HG02943 (cell line): ENCODE measurements around the gene TPT1.
"Not testable (repeated sequence)": the region's sequence is repeated elsewhere in the genome, so short reads cannot be mapped to it uniquely, and the experiment has no call there.

Experiments
- ATAC-seq: cut with Tn5 transposase; IDR thresholded peaks from one replicate; pipeline ENCODE4 v1.9.1; 2021; ENCODE audit warnings: mild to moderate bottlenecking, low read depth, moderate library complexity; ENCODE audit not compliant: unreplicated experiment

Gene TPT1

DNA sequence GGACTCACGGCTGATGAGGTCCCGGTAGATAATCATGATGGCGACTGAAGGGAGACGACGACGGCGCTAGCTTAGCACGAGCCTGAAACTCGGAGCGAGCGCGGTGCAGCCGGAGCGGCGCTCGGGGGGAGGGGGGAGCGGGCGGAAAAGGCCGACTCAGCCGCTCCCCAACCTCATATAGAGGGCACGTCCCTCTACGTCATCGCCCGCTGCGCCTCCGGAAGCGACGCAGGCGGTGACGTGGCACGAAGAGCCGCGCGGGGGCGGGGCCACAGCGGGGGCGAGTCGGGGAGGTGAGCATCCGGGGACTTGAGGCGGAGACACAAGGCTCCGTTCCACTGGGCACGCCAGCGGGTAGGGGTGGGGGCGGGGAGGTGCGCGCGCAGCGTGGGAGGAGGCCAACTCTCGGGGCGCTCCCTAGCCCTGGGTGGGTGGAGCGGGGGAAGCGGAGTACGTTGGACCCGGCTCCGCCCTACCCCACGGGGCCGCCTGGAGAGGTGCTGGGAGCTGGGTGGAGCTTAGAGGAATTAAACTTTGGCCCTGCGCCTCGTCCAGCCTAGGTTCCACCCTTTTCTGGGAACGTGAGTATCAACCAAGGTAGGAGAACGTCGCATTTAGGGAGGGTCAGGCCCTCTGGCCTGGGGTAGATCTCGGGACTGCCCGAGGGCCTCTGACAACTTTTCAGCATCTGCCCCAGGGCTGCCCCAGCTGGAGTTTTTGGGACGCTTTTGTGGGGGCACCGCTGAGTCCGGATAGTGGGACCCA lies at the start of gene TPT1:
Gene TPT1 (minus strand): TSS at position 150 of the 765 bp plus-strand sequence. CDS start 114 bp downstream, at position 36.
- ATAC-seq, result peak; percentile 81

DNA sequence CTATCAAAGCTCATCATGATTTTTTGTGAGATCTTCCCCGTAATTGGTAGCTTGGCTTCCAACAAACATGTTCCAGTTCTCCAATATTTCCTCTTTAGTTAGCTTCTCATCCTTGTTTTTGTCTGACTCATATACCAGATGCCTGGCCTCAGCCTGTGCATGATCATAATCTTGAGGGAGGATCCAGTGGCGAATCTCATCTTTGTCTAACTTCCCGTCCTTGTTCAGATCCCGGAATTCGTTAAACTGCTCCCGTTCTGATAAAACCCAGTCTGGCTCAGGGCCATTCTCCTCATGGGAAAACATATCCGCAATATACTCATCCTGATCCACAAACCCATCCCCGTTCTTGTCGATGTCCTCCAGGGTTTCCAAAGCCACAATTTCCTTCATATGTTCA lies 49.4 kb upstream of the TPT1 start:
- not testable (repeated sequence) for ATAC-seq

DNA sequence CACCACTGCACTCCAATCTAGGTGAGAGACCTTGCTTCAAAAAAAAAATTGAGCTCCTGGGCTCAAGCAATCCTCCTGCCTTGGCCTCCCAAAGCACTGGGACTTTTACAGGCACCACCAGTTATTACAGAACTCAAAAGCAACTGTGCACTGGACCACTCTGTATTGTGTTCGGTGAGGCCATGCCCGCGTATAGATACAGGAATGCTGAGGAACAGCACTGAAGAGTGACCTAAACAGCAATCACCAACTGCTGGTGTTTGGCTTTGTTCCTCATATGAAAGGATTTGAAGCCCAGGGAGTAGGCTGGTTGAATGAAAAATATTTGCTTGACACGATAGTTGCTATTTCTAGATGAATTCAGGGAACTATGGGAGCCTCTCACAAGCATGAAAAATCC lies 47.7 kb upstream of the TPT1 start:
- no peak for ATAC-seq

DNA sequence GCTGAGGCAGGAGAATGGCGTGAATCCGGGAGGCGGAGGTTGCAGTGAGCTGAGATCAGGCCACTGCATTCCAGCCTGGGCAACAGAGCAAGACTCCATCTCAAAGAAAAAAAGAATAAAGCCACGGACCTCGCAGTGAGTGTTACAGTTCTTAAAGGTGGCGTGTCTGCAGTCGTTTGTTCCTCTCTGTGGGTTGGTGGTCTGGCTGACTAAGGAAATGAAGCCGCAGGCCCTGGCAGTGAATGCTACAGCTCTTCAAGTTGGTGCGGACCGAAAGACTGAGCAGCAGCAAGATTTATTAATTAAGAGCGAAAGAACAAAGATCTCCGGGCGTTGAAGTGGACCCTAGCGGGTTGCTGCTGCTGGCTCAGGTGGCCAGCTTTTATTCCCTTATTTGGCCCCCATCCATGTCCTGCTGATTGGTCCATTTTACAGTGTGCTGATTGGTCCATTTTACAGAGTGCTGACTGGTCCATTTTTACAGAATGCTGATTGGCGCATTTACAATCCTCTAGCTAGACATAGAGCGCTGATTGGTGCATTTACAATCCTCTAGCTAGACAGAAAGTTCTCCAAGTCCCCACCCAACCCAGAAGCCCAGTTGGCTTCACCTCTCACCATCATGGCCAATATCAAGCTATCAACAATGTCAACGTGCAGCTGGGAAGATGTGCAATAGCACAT lies 46.1 kb upstream of the TPT1 start:
- not testable (repeated sequence) for ATAC-seq

DNA sequence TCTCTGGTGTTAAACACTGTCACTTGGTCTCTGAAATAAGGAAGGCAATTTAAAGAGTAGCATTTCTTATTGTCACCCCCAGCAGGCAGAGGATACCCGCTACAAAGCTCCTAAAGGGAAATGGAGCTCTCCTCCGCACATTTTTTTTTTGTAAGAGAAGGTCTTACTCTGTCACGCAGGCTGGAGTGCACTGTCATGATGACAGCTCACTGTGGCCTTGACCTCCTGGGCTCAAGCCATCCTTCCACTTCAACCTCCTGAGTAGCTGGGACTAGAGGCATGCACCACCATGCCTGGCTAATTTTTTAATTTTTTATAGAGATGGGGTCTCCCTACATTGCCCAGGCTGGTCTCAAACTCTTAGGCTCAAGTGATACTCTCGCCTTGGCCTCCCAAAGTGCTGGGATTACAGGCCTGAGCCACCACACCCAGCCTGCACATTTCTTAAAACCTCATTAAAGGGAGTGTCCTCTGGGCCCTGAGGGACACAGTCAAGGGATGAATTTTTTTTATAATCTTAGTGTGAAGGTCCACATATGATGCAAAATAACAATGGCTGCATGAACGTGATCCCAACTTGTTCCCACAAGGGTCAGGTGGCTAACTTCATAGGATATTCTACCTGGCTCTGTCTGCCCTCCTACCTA lies 45.0 kb upstream of the TPT1 start:
- no peak for ATAC-seq

DNA sequence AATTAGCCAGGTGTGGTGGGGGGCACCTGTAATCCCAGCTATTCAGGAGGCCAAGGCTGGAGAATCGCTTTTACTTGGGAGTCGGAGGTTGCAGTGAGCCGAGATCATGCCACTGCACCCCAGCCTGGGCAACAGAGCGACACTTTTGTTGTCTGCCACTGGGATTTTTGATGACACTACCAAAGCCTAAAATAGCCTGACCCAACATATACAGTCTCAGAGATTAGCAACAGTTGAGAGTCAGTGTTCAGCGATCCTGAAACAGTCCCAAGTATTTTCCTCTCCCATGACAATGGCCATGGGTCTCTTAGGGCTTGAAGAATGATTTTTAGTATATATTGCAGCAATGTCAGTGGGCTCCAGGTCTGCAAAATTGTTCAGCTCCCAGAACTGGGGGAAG lies 44.3 kb upstream of the TPT1 start:
- no peak for ATAC-seq

DNA sequence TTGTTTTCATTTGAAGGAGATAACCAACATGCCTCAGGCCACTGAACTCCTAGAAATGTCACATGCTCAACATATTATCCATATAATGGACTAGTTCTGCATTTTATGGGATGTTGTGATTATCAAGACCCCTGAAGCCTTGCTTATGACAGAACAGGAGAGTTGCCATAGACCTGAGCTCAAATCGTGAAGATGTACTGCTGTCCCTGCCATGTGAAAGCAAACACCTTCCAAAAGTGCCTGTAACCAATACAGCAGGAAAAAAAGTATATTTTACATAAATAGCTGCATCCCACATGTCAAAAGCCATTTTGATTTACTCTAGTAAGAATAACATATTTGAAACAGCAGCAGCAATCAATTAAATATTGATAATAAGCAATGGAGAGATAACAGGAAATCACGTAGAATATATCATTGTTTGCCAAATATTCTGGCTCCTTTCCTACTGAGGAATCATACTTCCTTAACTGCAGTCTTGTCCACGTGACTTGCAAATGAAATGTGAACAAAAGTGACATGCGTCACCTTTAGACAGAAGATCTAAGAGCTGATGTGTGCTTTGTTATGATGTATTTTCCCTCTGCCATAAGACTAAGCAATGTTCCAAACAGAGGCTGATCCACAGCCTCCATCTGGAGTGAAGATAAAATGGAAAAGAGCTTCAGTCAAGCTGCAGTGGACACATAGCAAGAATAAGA lies 43.6 kb upstream of the TPT1 start:
- ATAC-seq, result no peak

DNA sequence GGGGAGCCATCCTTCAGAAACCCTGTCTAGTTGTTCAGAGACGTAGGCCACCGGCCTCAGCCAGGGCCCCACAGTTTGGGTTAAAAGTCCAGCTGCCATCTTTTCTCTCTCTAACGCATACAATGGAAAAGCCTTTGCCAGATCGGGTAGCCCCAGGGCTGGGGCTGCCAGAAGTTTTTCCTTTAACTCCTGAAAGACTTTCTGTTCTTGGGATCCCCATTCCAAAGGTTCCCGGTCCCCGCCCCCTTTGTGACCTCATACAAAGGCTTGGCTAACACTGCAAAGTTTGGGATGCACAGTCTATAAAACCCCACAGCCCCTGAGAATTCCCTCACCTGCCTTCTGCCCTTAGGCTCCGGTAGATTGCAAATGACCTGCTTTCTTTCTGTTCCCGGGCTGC lies 41.8 kb upstream of the TPT1 start:
- not testable (repeated sequence) for ATAC-seq

DNA sequence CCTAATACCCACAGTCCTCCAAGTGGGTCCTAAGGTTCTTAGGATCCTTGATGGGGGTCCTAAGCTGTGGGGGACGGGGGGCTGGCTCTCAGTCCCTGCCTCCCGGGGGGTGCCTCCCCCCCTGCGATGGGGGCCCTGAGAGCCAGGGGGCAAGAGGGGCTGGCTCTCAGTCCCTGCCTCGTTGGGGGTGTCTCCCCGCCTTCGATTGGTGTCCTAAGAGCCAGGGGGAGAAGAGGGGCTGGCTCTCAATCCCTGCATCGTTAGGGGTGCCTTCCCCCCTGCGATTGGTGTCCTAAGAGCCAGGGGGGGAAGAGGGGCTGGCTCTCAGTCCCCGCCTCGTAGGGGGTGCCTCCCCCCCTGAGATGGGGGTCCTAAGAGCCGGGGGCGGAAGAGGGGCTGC lies 40.2 kb upstream of the TPT1 start:
- no peak for ATAC-seq

DNA sequence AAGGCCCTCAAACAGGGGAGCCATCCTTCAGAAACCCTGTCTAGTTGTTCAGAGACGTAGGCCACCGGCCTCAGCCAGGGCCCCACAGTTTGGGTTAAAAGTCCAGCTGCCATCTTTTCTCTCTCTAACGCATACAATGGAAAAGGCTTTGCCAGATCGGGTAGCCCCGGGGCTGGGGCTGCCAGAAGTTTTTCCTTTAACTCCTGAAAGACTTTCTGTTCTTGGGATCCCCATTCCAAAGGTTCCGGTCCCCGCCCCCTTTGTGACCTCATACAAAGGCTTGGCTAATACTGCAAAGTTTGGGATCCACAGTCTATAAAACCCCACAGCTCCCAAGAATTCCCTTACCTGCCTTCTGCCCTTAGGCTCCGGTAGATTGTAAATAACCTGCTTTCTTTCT lies 39.7 kb upstream of the TPT1 start:
- not testable (repeated sequence) for ATAC-seq

DNA sequence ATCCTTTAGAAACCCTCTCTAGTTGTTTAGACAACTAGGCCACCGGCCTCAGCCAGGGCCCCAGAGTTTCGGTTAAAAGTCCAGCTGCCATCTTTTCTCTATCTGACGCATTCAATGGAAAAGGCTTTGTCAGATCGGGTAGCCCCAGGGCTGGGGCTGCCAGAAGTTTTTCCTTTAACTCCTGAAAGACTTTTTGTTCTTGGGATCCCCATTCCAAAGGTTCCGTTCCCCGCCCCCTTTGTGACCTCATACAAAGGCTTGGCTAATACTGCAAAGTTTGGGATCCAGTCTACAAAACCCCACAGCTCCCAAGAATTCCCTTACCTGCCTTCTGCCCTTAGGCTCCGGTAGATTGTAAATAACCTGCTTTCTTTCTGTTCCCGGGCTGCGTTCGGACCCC lies 38.5 kb upstream of the TPT1 start:
- ATAC-seq, result not testable (repeated sequence)

DNA sequence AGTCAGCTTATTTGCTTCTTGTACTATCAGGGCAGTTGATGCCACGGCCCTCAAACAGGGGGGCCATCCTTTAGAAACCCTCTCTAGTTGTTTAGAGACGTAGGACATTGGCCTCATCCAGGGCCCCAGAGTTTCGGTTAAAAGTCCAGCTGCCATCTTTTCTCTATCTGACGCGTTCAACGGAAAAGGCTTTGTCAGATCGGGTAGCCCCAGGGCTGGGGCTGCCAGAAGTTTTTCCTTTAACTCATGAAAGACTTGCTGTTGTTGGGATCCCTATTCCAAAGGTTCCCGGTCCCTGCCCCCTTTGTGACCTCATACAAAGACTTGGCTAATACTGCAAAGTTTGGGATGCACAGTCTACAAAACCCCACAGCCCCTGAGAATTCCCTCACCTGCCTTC lies 37.8 kb upstream of the TPT1 start:
- ATAC-seq, result not testable (repeated sequence)

DNA sequence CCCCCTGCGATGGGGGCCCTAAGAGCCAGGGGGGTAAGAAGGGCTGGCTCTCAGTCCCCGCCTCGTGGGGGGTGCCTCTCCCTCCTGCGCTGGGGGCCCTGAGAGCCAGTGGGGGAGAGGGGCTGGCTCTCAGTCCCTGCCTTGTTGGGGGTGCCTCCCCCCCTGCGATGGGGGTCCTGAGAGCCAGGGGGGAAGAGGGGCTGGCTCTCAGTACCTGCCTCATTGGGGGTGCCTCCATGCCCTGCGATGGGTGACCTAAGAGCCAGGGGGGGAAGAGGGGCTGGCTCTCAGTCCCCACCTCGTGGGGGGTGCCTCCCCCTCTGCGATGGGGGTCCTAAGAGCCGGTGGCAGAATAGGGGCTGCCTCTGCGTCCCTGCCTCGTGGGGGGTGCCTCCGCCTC lies 36.3 kb upstream of the TPT1 start:
- ATAC-seq, result not testable (repeated sequence)

DNA sequence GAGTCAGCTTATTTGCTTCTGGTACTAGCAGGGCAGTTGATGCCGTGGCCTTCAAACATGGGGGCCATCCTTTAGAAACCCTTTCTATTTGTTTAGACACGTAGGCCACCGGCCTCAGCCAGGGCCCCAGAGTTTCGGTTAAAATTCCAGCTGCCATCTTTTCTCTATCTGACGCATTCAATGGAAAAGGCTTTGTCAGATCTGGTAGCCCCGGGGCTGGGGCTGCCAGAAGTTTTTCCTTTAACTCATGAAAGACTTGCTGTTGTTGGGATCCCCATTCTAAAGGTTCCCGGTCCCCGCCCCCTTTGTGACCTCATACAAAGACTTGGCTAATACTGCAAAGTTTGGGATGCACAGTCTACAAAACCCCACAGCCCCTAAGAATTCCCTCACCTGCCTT lies 35.7 kb upstream of the TPT1 start:
- not testable (repeated sequence) for ATAC-seq

DNA sequence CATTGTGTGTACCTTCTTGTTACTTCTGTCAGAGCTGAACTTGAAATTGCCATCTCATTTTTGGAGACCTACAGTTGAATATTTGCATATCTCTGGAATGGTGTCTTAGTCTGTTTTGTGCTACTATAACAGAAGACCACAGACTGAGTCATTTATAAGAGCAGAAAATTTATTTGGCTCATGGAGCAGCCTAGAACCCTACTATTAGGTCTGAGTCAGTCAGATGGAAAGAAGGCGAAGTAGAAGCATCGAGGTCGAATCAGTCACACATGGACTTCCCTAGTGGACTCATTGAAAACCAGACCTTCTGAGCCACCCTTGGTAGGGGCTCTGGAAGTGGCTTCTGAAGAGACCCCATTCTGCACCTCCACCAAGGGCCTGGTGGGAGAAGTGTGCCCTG lies 33.9 kb upstream of the TPT1 start:
- ATAC-seq, result no peak

DNA sequence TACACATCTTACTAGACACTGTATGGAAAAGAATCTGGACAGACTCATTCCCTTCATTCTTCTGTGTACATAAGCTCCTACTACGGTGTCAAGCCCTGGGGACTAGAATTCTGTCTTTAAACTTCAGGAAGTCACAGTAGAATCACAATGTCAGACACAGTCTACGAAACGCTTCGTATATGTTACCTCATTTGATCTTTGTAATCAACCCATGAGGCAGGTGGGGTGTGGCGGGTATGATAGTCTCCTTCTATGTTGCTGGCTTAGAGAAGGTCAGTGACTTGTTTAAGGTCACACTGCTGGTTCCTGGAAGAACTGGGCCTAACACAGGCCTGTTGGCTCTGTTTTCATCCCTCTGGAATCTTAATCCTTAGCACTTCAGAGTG lies 32.2 kb upstream of the TPT1 start:
- ATAC-seq, result no peak

DNA sequence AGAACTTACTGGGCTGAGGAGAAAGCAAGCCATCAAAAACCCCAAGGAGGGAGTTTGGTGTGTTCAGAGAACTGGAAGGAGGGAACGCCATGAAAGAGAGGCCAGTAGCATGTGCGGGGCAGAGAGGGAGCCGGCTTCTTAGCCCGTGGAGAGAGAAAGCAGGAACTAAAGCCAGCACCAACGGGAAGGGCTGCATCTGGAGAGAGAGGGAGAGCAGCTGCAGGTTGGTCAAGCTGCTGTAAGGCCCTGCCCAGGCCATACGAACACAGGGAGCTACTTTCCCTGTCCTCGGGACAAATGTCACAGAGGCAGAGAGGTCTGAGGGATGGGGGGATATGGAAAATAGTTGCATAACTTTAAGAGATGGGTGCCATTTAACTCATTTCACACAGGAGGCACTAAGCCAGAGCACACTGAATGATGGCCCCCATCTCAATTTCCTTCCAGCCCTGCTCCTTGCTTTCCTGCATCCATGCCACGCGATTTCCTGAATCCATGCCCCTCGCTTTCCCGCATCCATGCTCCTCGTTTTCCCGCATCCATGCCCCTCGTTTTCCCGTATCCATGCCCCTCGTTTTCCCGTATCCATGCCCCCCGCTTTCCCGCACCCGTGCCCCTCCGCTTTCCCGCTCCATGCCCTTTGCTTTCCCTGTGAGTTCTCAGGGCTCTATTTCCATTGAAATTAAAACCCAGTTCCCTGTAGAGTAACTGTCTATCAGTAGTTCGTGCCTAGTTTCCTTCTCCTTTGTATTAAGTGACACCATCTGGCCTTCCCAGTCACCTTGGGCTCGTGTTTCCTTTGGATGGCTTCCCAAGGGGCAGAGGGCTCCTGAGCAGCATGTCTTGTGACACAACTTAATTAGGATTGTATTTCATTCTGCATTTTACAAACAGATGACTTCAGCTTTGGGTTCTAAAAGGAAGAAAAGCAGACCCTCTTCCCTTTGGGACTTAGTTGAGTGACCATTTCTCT lies 31.5 kb upstream of the TPT1 start:
- ATAC-seq, result no peak

DNA sequence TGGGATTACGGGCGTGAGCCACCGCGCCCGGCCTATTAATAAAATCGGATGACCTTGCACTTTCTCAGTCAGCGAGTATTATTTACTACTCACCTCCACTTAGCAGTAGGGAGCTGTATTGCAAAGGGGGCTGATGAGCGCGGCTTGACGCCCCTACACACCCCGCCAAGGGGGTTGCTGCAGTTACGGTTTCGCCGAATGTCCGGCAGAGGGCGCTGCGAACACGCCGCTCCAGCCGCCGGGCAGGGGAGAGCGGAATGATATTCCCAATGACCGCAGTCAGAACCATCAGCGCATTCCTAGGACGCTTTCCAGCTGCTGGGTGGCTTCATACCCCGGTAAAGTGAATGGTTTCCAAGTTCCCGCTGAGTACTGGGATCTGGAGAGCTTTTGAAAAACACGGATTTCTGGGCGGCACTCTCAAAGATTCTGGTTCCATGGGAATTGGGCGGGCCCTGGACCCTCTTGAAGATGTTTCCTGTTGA lies 30.0 kb upstream of the TPT1 start:
- no peak for ATAC-seq

DNA sequence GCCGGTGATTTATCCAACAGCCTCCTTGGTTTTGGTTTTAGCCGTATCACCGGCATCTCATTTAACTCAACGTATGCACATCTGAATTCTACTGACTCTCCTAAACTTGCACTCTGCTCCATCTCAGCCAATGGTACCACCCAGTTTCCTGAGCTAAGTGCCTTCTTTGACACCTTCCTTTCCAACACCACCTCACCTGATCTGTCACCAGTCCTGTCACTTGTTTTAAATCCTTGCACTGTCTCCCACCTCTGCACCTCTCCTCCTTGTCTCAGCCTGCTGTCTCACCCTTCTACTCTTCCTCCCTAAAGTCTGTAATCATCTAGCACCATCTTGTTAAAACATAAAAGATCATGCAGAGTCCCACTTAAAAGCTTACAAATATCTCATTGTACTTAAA lies 28.1 kb upstream of the TPT1 start:
- ATAC-seq, result no peak

DNA sequence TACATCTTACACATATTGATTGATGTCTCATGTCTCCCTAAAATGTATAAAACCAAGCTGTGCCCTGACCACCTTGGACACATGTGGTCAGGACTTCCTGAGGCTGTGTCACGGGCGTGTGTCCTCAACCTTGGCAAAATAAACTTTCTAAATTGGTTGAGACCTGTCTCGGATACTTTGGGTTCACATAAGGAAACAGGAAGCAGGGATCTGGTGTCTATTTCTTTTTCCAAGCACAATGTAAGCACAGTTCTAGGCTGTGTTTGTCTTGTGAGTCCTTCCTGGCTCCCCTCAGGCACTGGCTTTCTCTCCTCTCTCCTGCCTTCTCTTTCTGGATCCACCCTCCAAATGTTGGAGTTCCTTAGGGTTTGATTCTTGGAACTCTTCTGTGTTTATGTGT lies 27.6 kb upstream of the TPT1 start:
- no peak for ATAC-seq
